Measurements from ENCODE around the gene CTNNA1.
"Not testable (repeated sequence)": the region's sequence is repeated elsewhere in the genome, so short reads cannot be mapped to it uniquely, and the experiment has no call there.

The CTNNA1 gene

DNA sequence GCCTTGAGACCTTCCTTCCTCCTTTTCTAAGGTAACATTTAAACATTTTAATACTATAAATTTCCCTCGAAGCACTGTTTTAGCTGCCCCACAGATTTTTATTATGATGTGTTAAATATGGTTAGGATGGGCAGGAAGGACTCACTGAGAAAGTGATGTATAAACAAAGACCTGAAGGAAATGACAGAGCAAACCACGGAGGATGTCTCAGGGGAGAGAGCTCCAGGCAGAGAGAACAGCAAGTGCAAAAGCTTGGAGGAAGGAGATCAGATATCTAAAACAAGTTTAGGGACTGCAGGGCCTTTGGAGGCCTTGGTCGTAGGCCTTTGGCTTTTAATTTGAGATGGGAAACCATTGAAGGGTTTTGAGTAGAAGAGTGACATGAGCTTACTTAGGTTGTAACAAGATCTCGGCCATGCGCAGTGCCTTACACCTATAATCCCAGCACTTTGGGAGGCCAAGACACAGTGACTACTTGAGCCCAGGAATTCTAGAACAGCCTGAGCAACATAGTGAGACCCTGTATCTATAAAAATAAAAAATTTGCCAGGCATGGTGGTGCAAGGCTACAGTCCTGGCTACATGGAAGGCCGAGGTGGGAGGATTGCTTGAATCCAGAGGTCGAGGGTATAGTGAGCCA is 157.4 kb downstream of the CTNNA1 start:
- Mint-ChIP-seq H3K27ac (no peak overlapping the region), H3K27me3 (peaks cover 9% of the 10 kb centered on the region), H3K36me3 (no peaks in the 10 kb centered on the region), H3K9me3 (no peaks in the 10 kb centered on the region), H3K4me3 (no peak overlapping the region), H3K4me1 (peaks cover 5% of the 10 kb centered on the region)
- CTCF ChIA-PET = no interaction called here
- DNase-seq = no peak

DNA sequence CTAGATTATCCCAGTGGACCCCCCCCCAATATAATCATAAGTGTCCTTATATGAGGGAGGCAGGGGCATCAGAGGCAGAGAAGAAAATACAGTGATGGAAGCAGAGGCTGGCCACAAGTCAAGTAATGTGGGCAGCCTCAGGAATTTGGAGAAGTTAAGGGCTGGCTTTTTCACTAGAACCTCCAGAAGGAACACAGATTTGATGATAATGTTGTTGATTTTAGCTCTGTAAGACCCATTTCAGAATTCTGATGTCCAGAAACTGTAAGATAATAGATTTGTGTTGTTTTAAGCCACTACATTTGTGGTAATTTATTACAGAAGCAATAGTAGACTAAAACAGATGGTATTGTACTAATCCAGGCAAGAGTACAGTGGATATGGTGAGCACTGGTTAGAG is 158.2 kb downstream of the CTNNA1 start:
- H3K4me3 Mint-ChIP-seq = no peak overlapping the region
- peaks cover 5% of the 10 kb centered on the region for H3K4me1 Mint-ChIP-seq
- CTCF ChIA-PET = no interaction called here
- peaks cover 9% of the 10 kb centered on the region for H3K27me3 Mint-ChIP-seq
- no peak for DNase-seq
- H3K27ac Mint-ChIP-seq = no peak overlapping the region
- no peaks in the 10 kb centered on the region for H3K36me3 Mint-ChIP-seq
- H3K9me3 Mint-ChIP-seq = no peaks in the 10 kb centered on the region

DNA sequence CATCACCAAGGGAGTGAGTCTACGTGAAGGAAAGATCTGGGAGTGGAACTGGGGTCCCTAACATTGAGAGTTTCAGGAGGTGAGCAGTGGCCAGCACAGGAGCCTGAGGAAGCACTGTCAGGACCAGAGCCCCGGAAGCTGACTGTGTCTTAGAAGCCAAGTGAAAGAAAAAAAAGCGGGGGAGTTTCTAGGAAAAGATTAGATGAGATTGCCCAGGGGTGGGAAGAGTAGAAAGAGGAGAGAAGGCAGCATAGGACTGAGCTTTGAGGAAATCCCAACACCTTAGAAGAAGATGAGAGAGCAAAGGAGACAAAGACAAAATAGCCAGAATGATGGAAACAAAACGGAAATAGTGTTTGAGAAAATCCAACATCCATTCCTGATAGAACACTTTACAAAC is 158.9 kb downstream of the CTNNA1 start:
- H3K27ac Mint-ChIP-seq = no peak overlapping the region
- peaks cover 5% of the 10 kb centered on the region for H3K4me1 Mint-ChIP-seq
- no peaks in the 10 kb centered on the region for H3K9me3 Mint-ChIP-seq
- H3K36me3 Mint-ChIP-seq = no peaks in the 10 kb centered on the region
- DNase-seq = no peak
- no peak overlapping the region for H3K4me3 Mint-ChIP-seq
- CTCF ChIA-PET = no interaction called here
- peaks cover 9% of the 10 kb centered on the region for H3K27me3 Mint-ChIP-seq

DNA sequence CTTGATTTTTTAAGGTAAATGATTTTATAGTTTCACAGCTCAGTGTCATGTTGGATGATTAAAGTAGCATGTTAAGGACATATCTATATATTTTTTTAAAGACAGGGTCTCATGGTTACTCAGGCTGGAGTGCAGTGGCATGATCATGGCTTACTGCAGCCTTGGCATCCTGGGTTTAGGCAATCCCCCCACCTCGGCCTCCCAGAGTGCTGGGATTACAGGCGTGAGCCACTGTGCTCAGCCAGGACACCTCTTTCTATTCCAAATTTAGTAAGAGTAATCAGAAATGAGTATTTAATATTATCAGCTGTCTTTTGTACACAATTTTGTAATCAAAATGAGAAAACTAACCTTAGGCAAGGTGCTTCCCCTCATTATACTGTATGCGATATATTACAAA is 160.5 kb downstream of the CTNNA1 start:
- no peak overlapping the region for H3K27ac Mint-ChIP-seq
- H3K4me3 Mint-ChIP-seq = no peak overlapping the region
- no peaks in the 10 kb centered on the region for H3K36me3 Mint-ChIP-seq
- CTCF ChIA-PET = no interaction called here
- peaks cover 12% of the 10 kb centered on the region for H3K27me3 Mint-ChIP-seq
- H3K4me1 Mint-ChIP-seq = peaks cover 5% of the 10 kb centered on the region
- H3K9me3 Mint-ChIP-seq = no peaks in the 10 kb centered on the region
- no peak for DNase-seq

DNA sequence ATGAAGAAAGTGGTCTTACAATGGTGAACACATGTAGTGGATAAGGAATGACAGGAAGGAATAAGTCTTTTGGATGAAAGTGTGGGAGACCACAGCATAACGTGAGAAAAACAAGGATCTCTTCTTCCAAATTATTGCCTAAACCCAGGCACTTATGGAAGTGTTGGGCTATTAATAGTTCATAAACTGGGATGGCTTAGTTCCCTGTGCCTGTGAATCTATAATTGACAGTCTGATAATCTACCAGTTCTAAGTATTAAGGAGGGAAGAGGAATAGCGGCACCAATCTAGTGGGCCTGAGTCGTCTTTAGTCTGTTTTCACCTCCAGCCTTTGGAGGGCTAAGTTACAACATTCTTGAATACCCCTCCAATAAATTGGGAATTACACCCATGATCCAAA is 161.1 kb downstream of the CTNNA1 start:
- CTCF ChIA-PET = no interaction called here
- H3K4me1 Mint-ChIP-seq = peaks cover 5% of the 10 kb centered on the region
- H3K36me3 Mint-ChIP-seq = no peaks in the 10 kb centered on the region
- H3K27me3 Mint-ChIP-seq = peaks cover 11% of the 10 kb centered on the region
- no peak overlapping the region for H3K4me3 Mint-ChIP-seq
- DNase-seq = no peak
- no peaks in the 10 kb centered on the region for H3K9me3 Mint-ChIP-seq
- H3K27ac Mint-ChIP-seq = no peak overlapping the region

DNA sequence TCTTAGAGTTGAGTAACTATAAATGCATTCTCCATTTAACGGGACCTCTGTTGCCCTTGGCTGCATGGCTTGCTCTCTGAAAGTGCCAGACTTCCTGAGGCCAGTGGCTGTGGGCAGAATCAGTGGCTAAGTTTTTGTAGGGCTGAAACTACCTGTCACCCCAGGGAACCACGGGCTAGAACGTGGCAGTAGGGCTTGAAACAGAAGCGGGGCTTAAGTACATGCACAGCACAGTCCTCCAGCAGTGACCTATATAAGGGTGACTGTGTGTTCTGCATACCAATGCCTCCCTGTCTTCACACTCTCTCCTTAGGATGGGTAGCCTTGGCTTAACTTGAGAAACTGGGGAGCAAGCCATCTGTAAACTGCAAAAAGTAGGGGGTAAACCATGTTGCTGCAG is 165.5 kb downstream of the CTNNA1 start:
- Mint-ChIP-seq H3K27me3 (peaks cover 13% of the 10 kb centered on the region), H3K27ac (no peak overlapping the region), H3K36me3 (no peaks in the 10 kb centered on the region), H3K4me1 (no peaks in the 10 kb centered on the region), H3K9me3 (no peaks in the 10 kb centered on the region), H3K4me3 (no peak overlapping the region)
- no peak for DNase-seq
- CTCF ChIA-PET = no interaction called here

DNA sequence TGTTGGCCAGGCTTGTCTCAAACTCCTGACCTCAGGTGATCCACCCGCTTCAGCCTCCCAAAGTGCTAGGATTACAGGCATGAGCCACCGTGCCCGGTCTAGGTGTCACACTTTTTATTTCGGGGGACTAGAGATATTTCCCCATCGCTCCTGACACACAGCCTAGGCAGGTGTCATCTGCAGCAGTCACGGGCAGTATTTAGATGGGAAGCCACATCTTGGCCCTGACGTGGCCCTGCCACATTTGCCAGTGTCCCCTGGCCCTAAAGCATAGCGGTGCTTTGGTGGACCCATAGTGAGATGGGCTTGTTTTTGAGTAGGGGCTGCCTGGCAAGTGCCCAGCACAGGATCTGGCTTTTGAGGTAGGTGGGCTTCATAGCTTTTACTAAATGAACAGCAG is 167.0 kb downstream of the CTNNA1 start:
- Mint-ChIP-seq H3K4me3 (no peak overlapping the region), H3K4me1 (no peaks in the 10 kb centered on the region)

DNA sequence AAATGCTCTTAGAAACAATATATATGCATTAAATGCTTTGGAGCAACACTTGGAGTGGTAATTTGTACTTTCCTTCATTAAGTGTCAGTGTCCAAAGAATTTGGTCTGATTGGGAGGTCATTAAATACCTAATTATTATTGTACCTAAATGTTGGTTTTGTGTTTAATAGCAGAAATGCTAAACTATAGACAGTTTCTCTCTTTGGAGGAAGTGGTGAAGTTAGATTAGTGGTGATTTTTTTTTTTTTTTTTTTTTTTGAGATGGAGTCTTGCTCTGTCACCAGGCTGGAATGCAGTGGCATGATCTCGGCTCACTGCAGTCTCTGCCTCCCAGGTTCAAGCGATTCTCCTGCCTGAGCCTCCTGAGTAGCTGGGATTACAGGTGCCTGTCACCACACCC is 168.1 kb downstream of the CTNNA1 start:
- H3K27ac Mint-ChIP-seq, H3K4me1 Mint-ChIP-seq, DNase-seq, H3K36me3 Mint-ChIP-seq, H3K9me3 Mint-ChIP-seq, H3K4me3 Mint-ChIP-seq, CTCF ChIA-PET: not testable (repeated sequence)
- H3K27me3 Mint-ChIP-seq = peaks cover 17% of the 10 kb centered on the region

More for the DNA sequence above, 167.0 kb downstream of the CTNNA1 start:
- DNase-seq = no peak
- no peak overlapping the region for H3K27ac Mint-ChIP-seq
- H3K36me3 Mint-ChIP-seq = no peaks in the 10 kb centered on the region
- CTCF ChIA-PET = no interaction called here
- H3K9me3 Mint-ChIP-seq = no peaks in the 10 kb centered on the region
- H3K27me3 Mint-ChIP-seq = peaks cover 17% of the 10 kb centered on the region

DNA sequence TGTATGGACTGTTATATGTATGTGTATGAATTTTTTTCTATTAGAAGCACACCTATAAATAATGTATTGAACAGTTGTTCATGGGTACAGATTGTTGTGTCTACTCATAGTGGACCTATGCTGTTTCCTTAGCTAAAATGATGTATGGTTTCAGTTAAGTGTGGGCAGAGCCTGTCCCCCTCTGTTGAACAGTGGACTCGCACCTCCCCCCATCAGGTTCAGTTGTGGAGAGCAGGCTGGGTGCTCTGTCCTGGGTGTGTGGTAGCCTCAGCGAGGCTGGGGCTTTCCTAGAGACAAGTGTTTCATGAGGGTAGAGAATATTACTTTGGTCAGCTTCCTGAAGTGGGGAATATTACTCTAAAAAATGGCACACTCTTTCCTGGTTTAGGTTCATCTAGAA is 169.3 kb downstream of the CTNNA1 start:
- CTCF ChIA-PET = no interaction called here

DNA sequence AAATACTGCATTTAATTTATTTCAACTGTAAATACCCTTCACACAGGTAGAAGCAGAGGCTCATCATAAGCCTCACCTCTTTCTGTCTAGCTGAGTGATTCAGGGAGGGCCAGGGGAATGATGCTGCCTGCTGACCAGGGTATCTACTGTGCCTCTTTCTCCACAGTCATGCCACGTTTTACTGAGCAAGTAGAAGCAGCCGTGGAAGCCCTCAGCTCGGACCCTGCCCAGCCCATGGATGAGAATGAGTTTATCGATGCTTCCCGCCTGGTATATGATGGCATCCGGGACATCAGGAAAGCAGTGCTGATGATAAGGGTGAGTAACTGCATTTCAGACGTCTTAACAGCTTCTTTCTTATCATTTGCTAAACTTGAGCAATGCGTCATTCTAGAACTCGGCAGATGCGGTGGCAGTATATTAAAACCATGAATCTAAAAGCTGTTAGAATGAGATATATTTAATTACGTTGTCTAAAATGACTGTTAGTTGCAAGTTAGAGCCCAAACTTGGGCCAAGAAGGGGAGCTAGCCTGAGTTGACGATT is 171.9 kb downstream of the CTNNA1 start:
- no peak overlapping the region for H3K27ac Mint-ChIP-seq
- CTCF ChIA-PET = no interaction called here

More for the DNA sequence above, 169.3 kb downstream of the CTNNA1 start:
- Mint-ChIP-seq H3K4me3 (no peak overlapping the region), H3K27ac (no peak overlapping the region), H3K9me3 (no peaks in the 10 kb centered on the region), H3K4me1 (no peaks in the 10 kb centered on the region), H3K36me3 (no peaks in the 10 kb centered on the region), H3K27me3 (peaks cover 17% of the 10 kb centered on the region)
- DNase-seq = no peak

DNA sequence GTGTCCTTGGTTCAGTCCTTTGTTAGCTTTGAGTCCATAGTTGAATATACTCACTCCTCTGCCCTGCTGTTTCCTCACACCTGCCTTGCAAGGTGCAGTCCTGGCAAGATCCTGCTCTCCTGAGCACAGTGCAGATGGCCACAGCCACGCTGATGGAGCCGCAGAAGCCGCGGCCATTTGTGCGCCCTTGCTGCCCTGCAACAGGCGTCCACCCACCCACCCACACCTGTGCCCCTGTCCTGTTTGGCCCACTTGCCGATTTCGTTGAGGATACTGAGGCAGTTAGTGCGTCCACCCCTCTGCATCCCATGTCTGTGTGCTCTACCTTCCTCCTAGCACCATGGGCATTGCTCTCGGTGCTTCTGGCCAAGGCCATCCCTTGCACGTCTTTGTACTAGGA is 173.0 kb downstream of the CTNNA1 start:
- no peak overlapping the region for H3K4me3 Mint-ChIP-seq
- peaks cover 8% of the 10 kb centered on the region for H3K27me3 Mint-ChIP-seq
- H3K36me3 Mint-ChIP-seq = no peaks in the 10 kb centered on the region
- H3K27ac Mint-ChIP-seq = no peak overlapping the region
- no peaks in the 10 kb centered on the region for H3K4me1 Mint-ChIP-seq
- no peaks in the 10 kb centered on the region for H3K9me3 Mint-ChIP-seq
- no peak for DNase-seq
- CTCF ChIA-PET = no interaction called here

More for the DNA sequence above, 171.9 kb downstream of the CTNNA1 start:
- Mint-ChIP-seq H3K9me3 (no peaks in the 10 kb centered on the region), H3K4me1 (no peaks in the 10 kb centered on the region), H3K27me3 (peaks cover 12% of the 10 kb centered on the region), H3K36me3 (no peaks in the 10 kb centered on the region), H3K4me3 (no peak overlapping the region)
- no peak for DNase-seq

DNA sequence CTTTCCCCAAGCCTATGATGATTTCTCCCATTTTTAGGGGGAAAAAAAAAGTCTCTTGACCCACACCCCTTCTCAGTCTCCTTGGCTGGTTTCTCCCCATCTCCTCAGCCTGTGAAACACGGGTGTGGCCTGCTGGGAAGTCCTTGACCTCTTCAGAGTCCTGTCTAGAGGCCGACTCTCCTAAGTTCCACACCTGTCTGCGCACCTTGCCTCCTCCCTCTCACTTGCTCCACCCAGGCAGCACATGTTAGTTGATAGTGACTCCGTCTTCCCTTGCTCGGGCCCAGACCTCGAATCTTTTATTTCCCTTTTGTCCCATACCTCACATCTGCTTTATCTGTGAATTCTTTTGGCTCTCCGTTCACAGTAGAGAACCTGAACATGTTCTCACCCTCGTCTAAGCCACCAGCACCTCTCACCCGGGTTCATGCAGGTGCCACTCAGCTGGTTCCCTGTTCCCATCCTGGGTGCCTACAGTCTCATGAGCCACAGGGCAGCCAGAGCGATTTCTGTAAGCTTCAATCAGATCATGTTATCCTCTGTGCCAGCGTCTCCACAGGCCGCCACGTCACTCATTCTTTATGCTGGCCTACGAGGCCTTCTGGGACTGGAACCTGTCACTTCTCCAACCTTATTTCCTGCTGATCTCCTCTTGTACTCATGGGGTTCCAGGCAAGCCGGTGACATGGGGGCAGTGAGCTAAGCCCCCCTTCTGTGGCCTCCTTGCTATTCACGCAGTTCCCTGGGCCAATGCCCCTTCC is 173.6 kb downstream of the CTNNA1 start:
- H3K4me1 Mint-ChIP-seq = no peaks in the 10 kb centered on the region
- H3K27me3 Mint-ChIP-seq = peaks cover 8% of the 10 kb centered on the region
- H3K4me3 Mint-ChIP-seq = no peak overlapping the region
- CTCF ChIA-PET = no interaction called here
- no peak overlapping the region for H3K27ac Mint-ChIP-seq
- no peak for DNase-seq
- H3K9me3 Mint-ChIP-seq = no peaks in the 10 kb centered on the region
- H3K36me3 Mint-ChIP-seq = no peaks in the 10 kb centered on the region

DNA sequence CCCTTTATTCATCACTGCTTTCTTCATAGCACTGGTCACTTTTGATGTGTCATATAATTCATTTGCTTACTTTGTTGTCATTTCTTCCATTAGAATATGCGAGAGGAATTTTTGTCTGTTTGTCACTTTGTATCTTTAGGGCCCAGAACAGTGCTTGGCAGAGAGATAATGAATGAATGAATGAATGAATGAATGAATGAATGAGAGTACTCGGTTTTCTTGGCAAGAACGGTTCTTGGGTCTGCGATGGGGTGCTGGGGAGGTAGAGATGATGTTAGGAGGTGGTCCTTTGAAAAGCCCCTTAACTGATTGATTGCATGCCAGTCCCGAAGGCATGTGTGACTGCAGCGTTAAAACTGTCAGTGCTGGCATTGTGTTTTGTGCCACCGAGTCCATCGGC is 174.3 kb downstream of the CTNNA1 start:
- CTCF ChIA-PET = interaction anchor here (0.5 kb wide), 1 partner anchor 603 kb away, joined by 3 read pairs; no protein-coding TSS in a partner anchor

DNA sequence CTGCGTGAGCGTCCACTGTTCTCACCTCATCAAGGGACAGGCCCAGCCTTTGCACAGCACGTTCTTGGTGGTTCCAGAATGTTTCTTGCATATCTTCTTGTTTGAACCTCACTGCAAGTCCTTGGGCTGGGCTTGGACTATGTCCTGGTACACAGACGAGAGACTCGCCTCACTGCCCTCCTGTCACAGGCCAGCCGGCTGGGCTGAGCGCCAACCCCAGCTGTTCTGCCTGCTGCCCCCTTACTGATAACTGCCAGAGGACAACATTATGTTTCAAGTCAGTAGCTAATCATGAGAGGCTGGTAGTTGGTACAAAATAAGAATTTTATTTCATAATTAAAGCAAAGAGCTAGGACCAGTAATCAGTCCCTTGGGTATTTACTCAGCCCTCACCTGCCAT is 174.8 kb downstream of the CTNNA1 start:
- Mint-ChIP-seq H3K4me1 (no peaks in the 10 kb centered on the region), H3K9me3 (no peaks in the 10 kb centered on the region), H3K27ac (no peak overlapping the region), H3K4me3 (no peak overlapping the region), H3K36me3 (no peaks in the 10 kb centered on the region), H3K27me3 (peaks cover 3% of the 10 kb centered on the region)
- CTCF ChIA-PET = interaction anchor here (0.5 kb wide), 1 partner anchor 603 kb away, joined by 3 read pairs; no protein-coding TSS in a partner anchor
- no peak for DNase-seq

More for the DNA sequence above, 174.3 kb downstream of the CTNNA1 start:
- no peaks in the 10 kb centered on the region for H3K4me1 Mint-ChIP-seq
- no peaks in the 10 kb centered on the region for H3K9me3 Mint-ChIP-seq
- H3K4me3 Mint-ChIP-seq = no peak overlapping the region
- no peak for DNase-seq
- no peaks in the 10 kb centered on the region for H3K36me3 Mint-ChIP-seq
- H3K27ac Mint-ChIP-seq = no peak overlapping the region
- peaks cover 6% of the 10 kb centered on the region for H3K27me3 Mint-ChIP-seq

DNA sequence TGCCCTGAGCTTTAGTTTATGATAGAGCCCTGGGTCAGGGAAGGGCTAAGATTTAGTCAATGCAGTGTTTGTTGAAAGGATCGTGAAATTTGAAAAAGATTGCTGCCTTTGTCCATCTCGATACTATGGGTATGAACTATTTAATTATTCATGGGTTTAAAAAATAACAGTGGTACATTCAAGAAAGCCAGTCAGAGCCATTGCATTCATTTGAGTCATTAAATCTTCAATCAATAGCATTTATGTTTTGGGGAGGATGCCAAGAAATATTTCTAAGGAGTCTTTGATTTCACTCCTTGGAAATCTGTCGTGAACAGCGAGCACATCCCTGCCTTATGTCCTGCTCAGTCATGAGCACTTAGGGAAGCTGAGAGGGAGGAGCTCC is 176.3 kb downstream of the CTNNA1 start:
- H3K4me3 Mint-ChIP-seq = no peak overlapping the region
- H3K27ac Mint-ChIP-seq = no peak overlapping the region
- H3K9me3 Mint-ChIP-seq = no peaks in the 10 kb centered on the region
- H3K27me3 Mint-ChIP-seq = no peaks in the 10 kb centered on the region
- DNase-seq = no peak
- no peaks in the 10 kb centered on the region for H3K4me1 Mint-ChIP-seq
- no peaks in the 10 kb centered on the region for H3K36me3 Mint-ChIP-seq
- CTCF ChIA-PET = no interaction called here

Measured in activated naive CD4-positive, alpha-beta T cell treated with anti-CD3 and anti-CD28 coated beads, Interleukin-2, amount 10 ng/mL, durations not matched to agents 7 days and 5 days (primary cell).